MG63 (cell line): ENCODE results near the gene CCT7. TPM values are rescaled to one million over a fixed set of nuclear protein-coding genes. Genes with fewer than 3 reads are reported as not detected.
A peak's percentile ranks its signal among the peaks of the same experiment; 100 is the strongest.

Experiments
- DNase-seq: peaks from one replicate; pipeline ENCODE4 v3.0.0-alpha.2; 2020
- H3K27me3 ChIP-seq: fragments of 250-450 bp; sonication (Bioruptor Pico); 2 replicates; pipeline ENCODE4 v1.5.1; 2020; ENCODE audit warnings: mild to moderate bottlenecking, moderate library complexity
- H3K36me3 ChIP-seq: fragments of 250-450 bp; sonication (Bioruptor Pico); 2 replicates; pipeline ENCODE4 v1.5.1; 2020; ENCODE audit warnings: mild to moderate bottlenecking, moderate library complexity
- H3K4me3 ChIP-seq: fragments of 250-450 bp; sonication (Bioruptor Pico); 2 replicates; pipeline ENCODE4 v1.5.1; 2020; ENCODE audit warnings: mild to moderate bottlenecking, moderate library complexity
- H3K9me3 ChIP-seq: fragments of 250-450 bp; sonication (Bioruptor Pico); 2 replicates; pipeline ENCODE4 v1.5.1; 2020; ENCODE audit warnings: mild to moderate bottlenecking, moderate library complexity
- total RNA-seq: library from RNA; depleted of rRNA; stranded (reverse); fragments of >200 nt; shearing (Covaris generic); gene quantifications from 2 replicates; pipeline ENCODE4 v1.2.3, GENCODE V29; 2014; ENCODE audit warnings: low replicate concordance

CCT7 gene
- total RNA-seq, 1 experiment from 2014 or later: 891 TPM

DNA sequence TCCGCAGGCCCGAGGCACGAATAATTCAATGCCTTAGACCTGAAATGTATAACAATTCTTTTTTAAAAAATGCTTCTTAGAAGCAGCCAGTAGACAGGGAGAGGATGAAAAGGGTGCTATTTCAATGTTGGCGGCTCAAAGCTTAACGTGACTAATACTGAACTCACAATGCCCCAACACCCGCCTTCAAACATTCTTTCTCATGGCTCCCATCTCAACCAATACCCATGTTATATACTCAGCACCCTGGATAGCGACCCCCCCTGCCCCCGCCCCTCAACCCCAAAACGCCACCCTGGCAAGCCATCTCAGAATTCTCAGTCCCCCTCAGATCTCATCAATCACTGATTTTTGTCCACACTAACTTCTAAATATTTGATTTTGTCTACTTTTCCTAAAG, 45.7 kb downstream of the CCT7 start:
- no peak overlapping the region for H3K4me3 ChIP-seq
- no peaks in the 10 kb centered on the region for H3K27me3 ChIP-seq
- no peaks in the 10 kb centered on the region for H3K36me3 ChIP-seq
- DNase-seq: no peak
- no peaks in the 10 kb centered on the region for H3K9me3 ChIP-seq

DNA sequence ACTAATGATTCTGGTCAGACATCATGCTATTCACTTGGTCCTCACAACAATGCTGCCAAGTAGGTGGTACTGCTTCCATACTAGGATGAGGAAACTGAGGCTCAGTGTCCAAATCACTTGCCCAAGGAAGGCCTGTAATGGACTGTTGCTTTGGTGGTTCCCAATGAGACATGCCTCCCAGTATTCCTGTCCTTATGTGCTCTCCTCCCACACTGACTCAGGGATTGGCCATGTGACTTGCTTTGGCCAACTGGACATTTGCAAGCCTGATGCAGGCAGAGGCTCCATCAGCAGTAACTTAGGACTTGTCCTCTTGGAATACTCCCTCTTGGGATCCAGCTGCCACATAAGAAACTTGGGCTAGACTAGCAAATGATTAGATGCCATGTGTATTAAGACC, 47.1 kb downstream of the CCT7 start:
- Histone ChIP-seq H3K36me3 (no peaks in the 10 kb centered on the region), H3K27me3 (0 out of 2 replicates have a peak, but pooled peaks cover 4% of the 10 kb centered on the region), H3K4me3 (no peak overlapping the region), H3K9me3 (no peaks in the 10 kb centered on the region)
- no peak for DNase-seq

DNA sequence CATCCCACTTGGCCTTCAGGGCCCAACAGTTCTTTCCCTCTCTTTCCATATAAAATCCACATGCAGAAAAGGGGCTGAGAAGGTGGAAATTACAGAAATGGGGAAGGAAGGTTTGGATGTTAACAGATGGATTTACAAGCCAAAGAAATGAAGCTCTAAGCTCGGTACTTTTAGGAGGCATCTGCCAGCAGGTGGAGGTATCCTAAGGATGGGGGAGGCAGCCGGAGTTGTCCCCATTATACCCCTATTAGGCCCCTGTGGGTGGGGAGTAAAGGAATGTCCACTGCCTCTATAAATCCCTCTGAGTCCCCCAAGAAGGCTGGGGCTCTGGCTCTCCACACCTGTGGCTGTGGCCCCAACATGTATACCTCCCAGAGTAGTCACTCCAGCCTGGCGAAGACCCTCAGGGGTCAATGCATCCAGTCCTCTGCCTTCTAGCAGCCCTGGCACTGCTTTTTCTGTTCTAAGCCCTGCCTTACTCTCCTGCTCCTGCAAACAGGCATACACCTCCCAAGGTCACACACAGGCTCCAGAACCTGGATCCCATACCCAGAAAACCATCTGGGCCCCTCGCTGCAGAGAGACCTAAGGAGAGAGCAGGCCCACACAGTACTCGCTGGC, 48.9 kb downstream of the CCT7 start:
- Histone ChIP-seq H3K4me3 (peak overlapping the region; percentile 57), H3K27me3 (0 out of 2 replicates have a peak, but pooled peaks cover 6% of the 10 kb centered on the region), H3K36me3 (no peaks in the 10 kb centered on the region), H3K9me3 (no peaks in the 10 kb centered on the region)
- DNase-seq: no peak

DNA sequence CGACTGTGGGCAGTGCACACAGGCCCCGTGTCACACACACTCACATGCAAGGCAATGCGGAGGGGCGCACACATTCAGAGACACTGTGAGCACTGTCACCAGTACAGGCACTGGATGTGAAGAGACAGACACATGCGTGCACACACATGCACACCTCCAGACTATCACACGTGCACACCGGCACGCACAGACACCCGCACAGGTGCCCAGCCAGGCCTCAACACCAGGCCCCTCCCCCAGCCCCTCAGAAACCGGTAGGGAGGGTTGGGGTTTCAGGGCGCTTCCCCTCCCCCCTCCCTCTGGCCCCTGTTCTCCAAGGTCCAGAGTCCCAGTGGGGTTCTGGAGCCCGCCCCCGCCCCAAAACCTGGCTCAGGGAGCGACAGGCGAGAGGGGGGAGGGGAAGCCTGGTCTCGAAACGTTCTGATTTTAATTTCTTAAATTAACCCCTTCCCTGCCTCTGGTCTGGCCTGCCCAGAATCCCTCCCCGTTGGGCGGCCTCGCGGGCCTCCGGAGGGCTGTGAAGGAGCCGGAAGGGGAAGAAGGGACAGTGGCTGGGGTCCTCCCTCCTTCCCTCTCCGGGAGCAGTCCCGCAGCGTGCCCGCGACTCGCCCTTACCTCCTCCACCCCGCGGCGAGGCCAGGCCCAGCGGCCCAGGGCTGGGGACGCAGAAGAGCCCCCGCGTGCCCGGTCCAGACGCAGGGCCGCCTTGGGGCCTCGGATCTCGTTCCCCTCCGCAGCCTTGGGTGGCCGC, 49.6 kb downstream of the CCT7 start:
- Histone ChIP-seq H3K9me3 (no peaks in the 10 kb centered on the region), H3K4me3 (peak overlapping the region; percentile 57), H3K27me3 (peaks cover 6% of the 10 kb centered on the region; the same call in 1 of the 2 replicates), H3K36me3 (no peaks in the 10 kb centered on the region)
- DNase-seq: no peak

DNA sequence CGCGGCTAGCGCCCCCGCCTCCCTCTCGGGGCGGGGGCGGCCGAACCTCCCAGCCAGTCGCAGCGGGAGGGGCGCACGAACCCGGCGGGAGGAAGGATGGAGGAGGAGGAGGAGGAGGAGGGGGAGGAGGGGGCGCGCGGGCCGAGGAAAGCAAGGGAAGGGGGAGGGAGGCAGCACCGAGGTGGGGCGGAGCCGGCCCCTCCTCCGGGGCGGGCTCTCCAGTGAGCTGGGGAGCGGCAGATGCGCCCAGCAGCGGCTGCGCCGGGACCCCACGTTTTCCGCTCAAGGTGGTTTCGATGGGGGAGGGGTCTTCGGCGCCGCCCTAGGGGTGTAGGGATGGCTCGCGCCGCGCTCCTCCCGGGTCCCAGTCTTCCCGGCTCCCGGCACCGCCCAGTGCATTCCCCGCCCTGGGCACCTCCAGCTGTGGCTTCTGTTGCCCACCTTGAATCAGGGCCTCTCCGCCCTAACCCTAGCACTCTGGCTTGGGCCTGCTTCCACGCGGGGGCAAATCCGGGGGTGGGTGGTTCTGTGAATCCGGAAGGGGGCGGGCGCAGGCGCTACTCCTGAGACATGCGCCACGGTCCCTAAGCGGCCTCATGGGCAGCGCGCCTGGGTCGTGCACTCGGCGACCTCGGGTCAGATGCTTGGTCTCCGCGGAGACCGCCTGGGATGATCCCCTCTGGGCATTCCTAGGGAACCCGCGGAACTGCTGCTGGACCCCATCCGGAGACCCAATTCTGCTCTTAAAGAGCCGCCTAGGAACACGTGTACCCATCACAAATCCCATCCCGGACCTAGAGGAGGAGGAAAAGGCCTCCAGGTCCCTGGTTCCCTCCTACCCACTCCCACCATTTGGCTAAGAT, 50.4 kb downstream of the CCT7 start, which contains the start of gene FBXO41:
Gene FBXO41, minus strand, starts transcription at position 183 of the 863 bp plus-strand sequence. CDS start 14,848 bp downstream, outside the sequence.
- DNase-seq: peak; percentile 57

DNA sequence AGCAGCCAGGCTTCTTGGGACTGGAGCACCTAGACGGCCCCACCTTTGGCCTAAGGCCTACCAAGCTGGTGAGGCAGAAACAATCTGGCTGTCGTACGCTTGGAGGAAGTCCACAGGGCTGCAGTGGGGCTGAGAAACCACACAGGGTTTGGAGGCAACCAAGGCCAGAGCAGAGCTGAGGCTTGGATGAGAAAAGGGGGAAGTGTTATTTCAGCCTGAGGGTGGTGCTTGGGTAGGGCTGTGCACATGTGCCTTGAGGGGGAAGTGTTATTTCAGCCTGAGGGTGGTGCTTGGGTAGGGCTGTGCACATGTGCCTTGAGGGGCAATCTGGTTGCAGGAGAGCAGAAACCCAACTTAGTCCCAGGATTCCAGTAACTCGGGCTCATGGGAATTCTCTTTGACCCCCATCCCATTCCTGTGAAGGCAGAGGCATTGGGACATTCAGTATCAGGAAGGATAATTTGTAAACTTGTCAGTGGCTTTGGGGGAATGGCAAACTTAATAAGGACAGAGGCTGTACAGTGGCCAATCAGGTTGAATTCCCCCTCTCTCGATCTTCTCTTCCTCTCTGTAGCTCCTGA, 51.1 kb downstream of the CCT7 start:
- no peaks in the 10 kb centered on the region for H3K36me3 ChIP-seq
- no peaks in the 10 kb centered on the region for H3K9me3 ChIP-seq
- no peak overlapping the region; the same call in 1 of the 2 replicates for H3K4me3 ChIP-seq
- no peak for DNase-seq
- H3K27me3 ChIP-seq: peaks cover 13% of the 10 kb centered on the region

More for the DNA sequence above, 50.4 kb downstream of the CCT7 start, which contains the start of gene FBXO41:
- Histone ChIP-seq H3K27me3 (peaks cover 6% of the 10 kb centered on the region; the same call in 1 of the 2 replicates), H3K36me3 (no peaks in the 10 kb centered on the region), H3K4me3 (peak within 1 kb of the TSS; percentile 57), H3K9me3 (no peaks in the 10 kb centered on the region)

DNA sequence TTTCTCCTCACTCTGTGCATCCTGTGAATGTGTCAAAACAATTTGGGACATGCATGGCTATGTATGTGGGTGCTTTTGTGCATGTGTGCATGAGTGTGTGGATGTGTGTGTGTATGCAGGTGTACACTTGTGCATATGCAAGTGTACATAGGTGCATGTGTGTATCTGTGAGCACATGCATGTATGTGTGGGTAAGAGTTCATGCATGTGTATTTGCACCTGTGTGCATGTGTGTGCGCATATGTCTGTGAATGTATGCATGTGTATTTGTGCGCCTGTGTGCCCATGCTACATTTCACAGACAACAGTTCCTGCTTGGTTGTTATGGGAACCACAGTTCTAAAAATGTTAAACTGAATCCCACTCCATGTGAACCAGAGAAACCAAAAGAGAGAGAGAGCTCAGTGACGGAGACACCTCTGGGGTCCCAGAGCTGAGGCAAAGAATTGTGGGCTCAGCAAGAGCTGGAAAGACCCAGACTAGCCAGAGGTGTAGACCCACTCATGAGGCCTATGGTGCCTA, 52.1 kb downstream of the CCT7 start:
- Histone ChIP-seq H3K9me3 (no peaks in the 10 kb centered on the region), H3K4me3 (no peak overlapping the region), H3K36me3 (no peaks in the 10 kb centered on the region), H3K27me3 (peaks cover 22% of the 10 kb centered on the region)
- no peak for DNase-seq

DNA sequence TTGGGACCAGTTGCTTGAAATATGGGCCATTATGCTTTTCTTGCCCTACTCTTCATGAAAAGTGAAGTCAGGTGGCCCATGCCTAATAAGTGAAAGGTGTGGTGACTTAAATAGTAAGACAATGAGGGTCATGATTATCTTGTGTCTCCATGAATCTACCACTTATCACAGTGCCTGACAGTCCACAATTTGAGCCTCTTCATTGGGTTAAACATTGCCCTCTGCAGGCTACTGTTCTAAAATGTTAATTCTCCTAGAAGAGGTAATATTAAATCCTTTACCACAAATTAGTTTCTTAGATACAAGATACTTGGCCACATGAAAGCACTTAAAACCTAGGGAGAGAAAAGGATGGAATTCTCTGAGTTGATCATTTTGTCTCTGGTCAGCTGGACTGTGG, 55.2 kb downstream of the CCT7 start:
- no peak for DNase-seq
- Histone ChIP-seq H3K27me3 (peaks cover 52% of the 10 kb centered on the region), H3K9me3 (no peaks in the 10 kb centered on the region), H3K36me3 (no peaks in the 10 kb centered on the region), H3K4me3 (no peak overlapping the region)

DNA sequence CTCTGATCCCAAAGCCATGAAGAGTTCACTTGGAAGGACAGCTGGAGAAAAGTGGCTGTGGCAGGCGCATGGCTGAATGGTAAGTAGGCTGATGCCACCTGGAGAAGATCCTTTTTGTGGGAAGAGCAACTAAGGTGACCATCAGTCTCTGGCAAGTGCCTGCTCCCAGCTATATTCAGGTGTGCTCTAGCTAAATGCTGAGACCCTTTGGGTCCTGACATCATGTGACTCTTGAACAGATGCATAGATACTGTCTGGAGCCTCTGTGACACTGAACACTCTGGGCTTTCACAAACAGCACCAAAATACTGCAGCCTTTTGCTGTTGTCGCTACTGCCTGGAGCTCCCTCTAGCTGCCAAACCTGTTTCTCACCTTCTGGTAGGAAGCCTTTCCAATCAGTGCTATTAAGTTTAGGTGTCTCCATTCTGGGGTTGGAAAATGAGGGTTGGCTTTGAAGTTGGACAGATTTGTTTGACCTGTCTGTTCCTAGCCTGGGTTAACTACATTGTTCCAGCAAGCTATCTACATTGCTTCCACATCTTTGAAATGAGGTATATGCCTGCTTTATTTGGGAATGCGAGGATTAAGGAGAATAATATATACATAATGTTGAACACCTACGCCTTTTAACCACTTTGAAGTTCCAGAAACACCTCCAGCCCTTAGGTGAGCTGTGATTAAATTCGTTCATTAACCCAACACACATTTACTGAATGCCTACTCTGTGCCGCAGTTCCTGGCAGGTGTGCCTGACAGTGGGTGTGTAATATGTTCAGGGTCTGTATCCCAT, 56.1 kb downstream of the CCT7 start:
- Histone ChIP-seq H3K27me3 (peaks cover 62% of the 10 kb centered on the region), H3K9me3 (no peaks in the 10 kb centered on the region), H3K4me3 (no peak overlapping the region), H3K36me3 (no peaks in the 10 kb centered on the region)
- no peak for DNase-seq

DNA sequence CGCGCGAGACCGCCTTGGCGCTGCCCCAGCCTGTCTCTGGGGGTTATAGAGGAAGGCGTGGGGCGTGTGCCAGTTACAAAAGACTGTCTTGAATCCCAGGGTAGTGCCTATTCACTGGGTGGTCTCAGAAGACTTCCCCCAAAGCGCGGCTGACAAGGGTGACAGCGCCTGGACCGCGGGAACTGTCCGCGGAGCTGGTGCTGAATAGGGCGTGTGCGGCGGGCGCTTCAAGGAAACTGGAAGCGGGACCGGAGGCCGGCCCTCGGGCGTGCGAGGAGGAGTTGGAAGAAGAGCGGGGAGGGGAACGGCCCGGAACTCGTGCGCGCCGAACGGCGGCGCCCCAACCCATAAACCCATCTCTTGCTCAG, 57.0 kb downstream of the CCT7 start:
- Histone ChIP-seq H3K9me3 (no peaks in the 10 kb centered on the region), H3K27me3 (peaks cover 66% of the 10 kb centered on the region), H3K4me3 (no peak overlapping the region), H3K36me3 (no peaks in the 10 kb centered on the region)
- DNase-seq: peak; percentile 57

DNA sequence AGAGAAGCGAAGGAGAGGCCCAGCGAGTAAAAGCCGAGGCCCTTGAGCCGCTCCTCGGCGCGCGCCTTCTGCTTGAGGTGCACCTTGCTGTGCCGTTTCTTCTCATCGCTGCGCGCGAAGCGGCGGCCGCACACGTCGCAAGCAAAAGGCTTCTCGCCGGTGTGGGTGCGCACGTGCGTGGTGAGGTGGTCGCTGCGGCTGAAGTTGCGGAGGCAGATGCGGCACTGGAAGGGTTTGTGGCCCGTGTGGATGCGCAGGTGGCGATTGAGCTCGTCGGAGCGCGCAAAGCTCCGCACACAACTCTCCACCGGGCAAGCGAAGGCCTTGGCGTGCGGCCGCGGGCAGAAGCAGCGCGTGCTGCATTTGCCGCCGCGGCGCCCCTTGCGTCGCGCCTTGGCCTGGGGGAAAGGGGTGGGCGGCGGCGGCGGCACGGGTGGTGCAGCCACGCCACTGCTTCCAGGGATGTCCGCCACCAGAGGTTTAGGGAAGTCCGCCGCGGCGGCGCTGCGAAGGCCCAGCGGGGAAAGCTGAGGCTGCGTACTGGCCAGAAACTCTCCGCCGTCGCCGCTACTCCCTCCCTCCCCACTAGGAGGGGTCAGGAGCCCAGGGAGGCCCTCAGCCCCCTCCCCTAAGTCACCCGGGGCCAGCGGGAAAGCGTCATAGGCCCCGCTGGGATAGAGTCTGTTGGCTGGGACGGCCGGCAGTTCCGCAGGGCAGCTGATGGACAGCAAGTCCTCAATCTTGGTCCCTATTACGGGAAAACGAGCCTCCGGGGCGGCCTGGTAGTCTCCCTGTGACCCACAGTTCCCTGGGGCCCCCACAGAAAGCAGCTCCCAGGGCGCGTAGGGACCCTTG, 57.6 kb downstream of the CCT7 start:
- no peak for DNase-seq
- no peaks in the 10 kb centered on the region for H3K36me3 ChIP-seq
- no peaks in the 10 kb centered on the region for H3K9me3 ChIP-seq
- H3K27me3 ChIP-seq: peaks cover 63% of the 10 kb centered on the region
- no peak overlapping the region for H3K4me3 ChIP-seq

DNA sequence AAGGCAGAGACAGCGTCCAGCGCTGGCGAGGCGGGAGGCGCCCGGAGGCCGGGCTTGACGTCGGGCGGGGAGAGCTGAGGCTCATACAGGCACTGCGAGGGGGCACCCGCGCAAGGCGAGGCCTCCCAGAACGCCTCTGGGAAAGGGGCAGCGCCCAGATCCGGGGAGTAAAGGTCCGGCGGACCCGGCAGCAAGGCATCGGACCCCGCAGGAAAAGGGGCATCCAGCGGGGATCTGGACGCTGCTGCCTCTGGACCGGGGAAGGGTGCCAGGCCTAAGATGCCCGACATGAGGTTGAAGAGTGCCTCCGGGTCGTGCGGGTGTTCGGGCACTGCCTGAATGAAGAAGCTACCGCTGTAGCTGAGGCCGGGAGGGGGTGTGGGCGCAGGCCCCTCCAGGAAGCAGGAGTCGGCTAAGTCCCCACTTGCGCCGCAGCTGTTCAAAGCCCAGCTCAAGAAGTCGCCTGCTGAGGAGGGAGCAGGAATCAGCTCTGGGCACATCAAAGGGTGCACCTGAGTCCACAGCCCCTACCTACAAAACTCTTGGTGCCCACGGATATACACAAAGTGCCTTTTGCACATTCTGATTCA, 58.3 kb downstream of the CCT7 start:
- H3K9me3 ChIP-seq: no peaks in the 10 kb centered on the region

DNA sequence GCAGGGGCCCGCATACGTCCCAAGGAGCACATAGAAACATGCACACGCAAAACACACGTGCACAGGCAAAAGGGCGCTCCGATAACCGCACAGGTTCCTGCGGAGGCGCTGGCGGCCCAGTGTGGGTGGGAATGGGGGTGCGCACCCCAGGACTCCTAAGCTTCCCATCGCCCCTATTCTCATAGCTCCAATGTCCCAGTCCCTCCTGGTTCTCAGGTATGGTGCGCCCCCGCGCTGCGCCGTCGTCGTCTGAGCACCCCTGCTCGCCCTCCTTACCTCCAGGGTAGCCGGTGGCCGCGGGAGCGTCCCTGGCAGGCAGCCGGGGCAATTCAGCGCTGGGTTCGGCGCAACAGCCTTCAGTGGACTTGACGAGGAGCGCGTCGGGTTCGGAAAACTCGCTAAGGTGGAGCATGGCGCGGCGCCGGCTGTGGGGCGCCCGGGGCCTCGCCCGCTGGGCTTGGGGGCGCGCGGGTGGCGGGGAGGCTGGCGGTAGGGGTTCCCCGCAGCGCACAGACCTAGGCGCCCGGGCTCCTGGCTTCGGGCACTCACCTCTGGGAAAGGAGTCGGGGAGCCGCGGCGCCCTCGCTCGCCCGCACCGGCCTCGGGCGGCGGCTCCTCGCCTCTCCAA, 58.9 kb downstream of the CCT7 start:
- Histone ChIP-seq H3K9me3 (no peaks in the 10 kb centered on the region), H3K4me3 (0 out of 2 replicates have a peak overlapping the region, but pooled peaks have one; percentile 13), H3K36me3 (no peaks in the 10 kb centered on the region), H3K27me3 (peaks cover 70% of the 10 kb centered on the region)
- no peak for DNase-seq

More for the DNA sequence above, 58.3 kb downstream of the CCT7 start:
- H3K4me3 ChIP-seq: no peak overlapping the region
- H3K27me3 ChIP-seq: peaks cover 67% of the 10 kb centered on the region
- no peak for DNase-seq
- H3K36me3 ChIP-seq: no peaks in the 10 kb centered on the region

DNA sequence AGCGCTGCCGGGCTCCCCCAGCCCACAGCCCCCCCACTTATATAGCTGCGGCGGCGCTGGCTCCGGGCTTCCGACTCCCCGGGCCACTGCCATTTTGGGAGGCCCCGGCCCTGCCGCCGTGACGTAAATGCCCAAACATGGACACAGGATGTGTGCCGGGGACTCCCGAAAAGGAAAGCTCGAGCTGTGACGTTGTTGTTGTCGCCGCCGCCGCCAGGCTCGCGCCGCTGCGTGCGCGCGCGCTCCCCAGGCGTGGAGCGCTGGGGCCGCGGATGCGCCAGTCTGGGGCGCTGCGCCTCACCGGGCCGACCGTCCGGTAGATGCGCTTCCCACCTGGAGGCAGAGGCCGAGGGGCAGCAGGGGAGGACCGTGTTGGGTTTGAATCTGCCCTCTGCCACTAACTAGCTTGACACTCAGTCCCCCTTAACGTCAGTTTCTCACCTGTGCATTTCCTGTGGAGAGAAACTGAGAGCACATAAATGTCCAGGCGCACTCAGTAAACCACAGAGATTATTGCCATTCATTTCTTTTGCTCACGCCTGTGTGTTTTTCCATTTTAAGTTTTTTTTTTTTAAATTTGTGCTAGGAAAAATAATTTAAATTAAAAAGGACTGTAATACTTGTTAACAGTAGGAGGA, 59.5 kb downstream of the CCT7 start, which contains the start of gene EGR4:
Gene EGR4, minus strand, starts transcription at position 15 of the 638 bp plus-strand sequence. CDS start 231 bp downstream, outside the sequence.
- 0 out of 2 replicates have a peak within 1 kb of the TSS, but pooled peaks have one; percentile 13 for H3K4me3 ChIP-seq
- peak; percentile 28 for DNase-seq
- no peaks in the 10 kb centered on the region for H3K36me3 ChIP-seq
- H3K9me3 ChIP-seq: no peaks in the 10 kb centered on the region
- H3K27me3 ChIP-seq: peaks cover 70% of the 10 kb centered on the region
